ENCODE data around the gene CEP89. TPM values are rescaled to one million over a fixed set of nuclear protein-coding genes. Genes with fewer than 3 reads are reported as not detected.
"Not testable (repeated sequence)": the region's sequence is repeated elsewhere in the genome, so short reads cannot be mapped to it uniquely, and the experiment has no call there.

CEP89 gene
- total RNA-seq, 4 donors from 2014 or later: 12.6 to 28.5 (median 13.2) TPM

GRCh38 chr19:32971012-32971595 is 654 bp downstream of the CEP89 start:
- 15 to 16% methylated on average over 21 of the region's 21 CpGs for WGBS, 2 donors
- Histone ChIP-seq H3K9me3 (no peaks in the 10 kb centered on the region), H3K36me3 (peaks cover 0 to 31% (median 0%) of the 10 kb centered on the region in 3 donors), H3K4me1 (peaks cover 0 to 24% (median 8%) of the 10 kb centered on the region in 4 donors), H3K27ac (peak overlapping the region in 3 of 4 donors; percentile 40 to 81 (median 79)), H3K4me3 (peak overlapping the region; percentile 75 to 94 (median 88)), H3K27me3 (no peaks in the 10 kb centered on the region)
- TF ChIP-seq POLR2A (IDR thresholded peaks at IDR 0.05) (no peak), EP300 (IDR thresholded peaks at IDR 0.05) (no peak)
- TF ChIP-seq, protein P1, sequence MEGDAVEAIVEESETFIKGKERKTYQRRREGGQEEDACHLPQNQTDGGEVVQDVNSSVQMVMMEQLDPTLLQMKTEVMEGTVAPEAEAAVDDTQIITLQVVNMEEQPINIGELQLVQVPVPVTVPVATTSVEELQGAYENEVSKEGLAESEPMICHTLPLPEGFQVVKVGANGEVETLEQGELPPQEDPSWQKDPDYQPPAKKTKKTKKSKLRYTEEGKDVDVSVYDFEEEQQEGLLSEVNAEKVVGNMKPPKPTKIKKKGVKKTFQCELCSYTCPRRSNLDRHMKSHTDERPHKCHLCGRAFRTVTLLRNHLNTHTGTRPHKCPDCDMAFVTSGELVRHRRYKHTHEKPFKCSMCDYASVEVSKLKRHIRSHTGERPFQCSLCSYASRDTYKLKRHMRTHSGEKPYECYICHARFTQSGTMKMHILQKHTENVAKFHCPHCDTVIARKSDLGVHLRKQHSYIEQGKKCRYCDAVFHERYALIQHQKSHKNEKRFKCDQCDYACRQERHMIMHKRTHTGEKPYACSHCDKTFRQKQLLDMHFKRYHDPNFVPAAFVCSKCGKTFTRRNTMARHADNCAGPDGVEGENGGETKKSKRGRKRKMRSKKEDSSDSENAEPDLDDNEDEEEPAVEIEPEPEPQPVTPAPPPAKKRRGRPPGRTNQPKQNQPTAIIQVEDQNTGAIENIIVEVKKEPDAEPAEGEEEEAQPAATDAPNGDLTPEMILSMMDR (IDR thresholded peaks at IDR 0.05): no peak
- DNase-seq (ENCODE audit: low spot score in 2 of 2): no peak

DNA sequence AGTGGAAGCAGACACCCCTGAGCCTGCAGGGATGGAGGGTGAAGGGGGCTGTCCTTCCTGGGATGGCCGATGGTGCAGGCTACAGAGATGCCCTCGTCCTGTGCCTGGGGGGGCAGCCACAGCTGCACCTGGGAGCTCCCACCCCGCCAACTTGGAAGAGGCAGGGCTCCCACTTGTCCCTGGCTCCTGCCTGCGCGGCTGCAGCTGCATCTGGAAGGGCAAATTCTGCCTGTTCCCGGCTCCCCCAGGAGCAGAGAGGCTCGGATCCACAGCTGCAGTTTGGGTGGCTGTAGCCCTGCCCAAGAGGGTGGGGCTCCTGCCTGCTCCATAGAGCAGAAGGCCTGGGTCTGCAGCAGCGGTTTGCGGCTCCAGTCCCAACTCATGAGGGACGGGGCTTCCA is 2.2 kb downstream of the CEP89 start:
- Histone ChIP-seq H3K27ac (peak overlapping the region in 2 of 4 donors; percentile 8 to 65), H3K4me3 (no peak overlapping the region), H3K27me3 (no peaks in the 10 kb centered on the region), H3K36me3 (peaks cover 0 to 47% (median 0%) of the 10 kb centered on the region in 3 donors), H3K9me3 (no peaks in the 10 kb centered on the region), H3K4me1 (peaks cover 0 to 24% (median 8%) of the 10 kb centered on the region in 4 donors)
- TF ChIP-seq POLR2A (IDR thresholded peaks at IDR 0.05): no peak
- TF ChIP-seq, protein P1 (IDR thresholded peaks at IDR 0.05): no peak
- TF ChIP-seq EP300 (IDR thresholded peaks at IDR 0.05): no peak
- DNase-seq (ENCODE audit: low spot score in 2 of 2): no peak
- 59 to 82% methylated on average over 5 to 7 of the region's 10 CpGs for WGBS, 2 donors

- H3K4me3 ChIP-seq: no peak overlapping the region
- peaks cover 0 to 75% (median 0%) of the 10 kb centered on the region in 3 donors for H3K36me3 ChIP-seq
- DNase-seq (ENCODE audit: low spot score in 2 of 2): no peak
- 93 to 97% methylated on average over 9 of the region's 9 CpGs for WGBS, 2 donors
- no peak overlapping the region for H3K27ac ChIP-seq
- H3K9me3 ChIP-seq: no peaks in the 10 kb centered on the region
- TF ChIP-seq, protein P1 (IDR thresholded peaks at IDR 0.05): no peak
- TF ChIP-seq EP300 (IDR thresholded peaks at IDR 0.05): no peak
- no peak for TF ChIP-seq POLR2A (IDR thresholded peaks at IDR 0.05)
- peaks cover 0 to 24% (median 8%) of the 10 kb centered on the region in 4 donors for H3K4me1 ChIP-seq
- H3K27me3 ChIP-seq: no peaks in the 10 kb centered on the region
These were observed 5.0 kb downstream of the CEP89 start for GRCh38 chr19:32966750-32967149.

DNA sequence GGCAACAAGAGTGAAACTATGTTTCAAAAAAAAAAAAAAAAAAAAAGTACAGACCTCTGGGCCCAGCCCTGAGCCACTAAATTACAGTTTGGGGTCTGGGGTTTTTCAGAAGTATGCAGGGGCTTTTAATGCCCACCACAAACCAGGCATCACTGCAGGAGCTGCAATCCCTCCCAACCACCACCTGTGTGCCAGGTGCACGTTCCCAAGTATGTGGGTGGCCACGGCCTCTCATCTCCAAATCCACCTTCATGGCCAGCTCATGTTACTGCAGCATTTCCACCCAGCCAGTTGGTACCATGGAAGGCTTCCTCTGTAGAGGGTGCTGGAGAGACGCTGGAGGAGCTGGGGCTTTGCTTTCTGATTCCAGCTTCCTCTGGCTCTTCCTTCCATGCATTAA is 26.5 kb downstream of the CEP89 start:
- Histone ChIP-seq H3K27me3 (no peaks in the 10 kb centered on the region), H3K36me3 (peaks cover 0 to 100% (median 9%) of the 10 kb centered on the region in 3 donors), H3K27ac (no peak overlapping the region), H3K4me3 (no peak overlapping the region), H3K9me3 (no peaks in the 10 kb centered on the region), H3K4me1 (no peaks in the 10 kb centered on the region)
- TF ChIP-seq, protein P1 (IDR thresholded peaks at IDR 0.05): no peak
- TF ChIP-seq POLR2A (IDR thresholded peaks at IDR 0.05) (no peak), EP300 (IDR thresholded peaks at IDR 0.05) (no peak)
- WGBS, 2 donors: 82 to 84% methylated on average over 3 of the region's 3 CpGs
- no peak for DNase-seq (ENCODE audit: low spot score in 2 of 2)

DNA sequence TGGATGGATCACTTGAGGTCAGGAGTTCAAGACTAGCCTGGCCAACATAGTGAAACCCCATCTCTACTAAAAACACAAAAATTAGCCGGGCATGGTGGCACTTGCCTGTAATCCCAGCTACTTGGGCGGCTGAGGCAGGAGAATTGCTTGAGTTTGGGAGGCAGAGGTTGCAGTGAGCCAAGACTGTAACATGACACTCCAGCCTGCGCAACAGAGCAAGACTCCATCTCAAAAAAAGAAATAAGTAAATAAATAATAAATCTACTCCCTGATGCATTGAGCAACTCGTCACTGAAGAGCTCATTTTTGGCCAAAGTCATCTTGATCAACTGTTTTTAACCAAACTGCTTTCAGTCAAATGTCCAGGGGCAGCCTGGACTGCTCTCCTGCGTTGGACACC is 30.5 kb downstream of the CEP89 start:
- not testable (repeated sequence) for H3K9me3 ChIP-seq; H3K4me1 ChIP-seq; H3K4me3 ChIP-seq; H3K27me3 ChIP-seq; DNase-seq (ENCODE audit: low spot score in 2 of 2); H3K27ac ChIP-seq
- peaks cover 0 to 99% (median 1%) of the 10 kb centered on the region in 3 donors for H3K36me3 ChIP-seq
- WGBS, 2 donors: 87 to 90% methylated on average over 5 of the region's 5 CpGs
